ENCODE measurements around the gene SERPINB7.

Gene SERPINB7

DNA sequence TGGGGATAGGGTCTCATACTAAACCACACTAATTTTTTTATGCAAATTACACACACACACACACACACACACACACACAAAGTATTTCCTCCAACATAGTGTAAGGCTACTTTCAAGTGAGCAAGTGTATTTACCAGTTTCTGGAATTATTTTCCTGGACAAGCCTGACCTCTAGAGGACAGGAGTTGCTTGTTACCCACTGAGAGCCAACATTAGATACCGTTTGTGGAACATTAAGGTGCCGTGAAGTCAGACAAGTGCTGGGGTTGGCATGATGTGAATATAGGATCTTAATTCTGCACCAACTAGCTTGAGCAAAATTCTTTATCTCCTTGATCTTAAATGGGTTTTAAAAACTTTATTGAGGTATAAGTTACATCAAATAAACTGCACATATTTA lies 72.9 kb downstream of the SERPINB7 start:
- DNase-seq (ENCODE audit: low read depth) = no peak

- no peak for DNase-seq (ENCODE audit: low read depth)
Measured at GRCh38 chr18:63850020-63850419, 74.8 kb downstream of the SERPINB7 start.

GRCh38 chr18:63850636-63851035 lies 75.4 kb downstream of the SERPINB7 start:
- no peak for DNase-seq (ENCODE audit: low read depth)
